ENCODE measurements around the gene RPLP2.

The RPLP2 gene

GRCh38 chr11:850775-851763, 41.3 kb downstream of the RPLP2 start:
- DNase-seq (ENCODE audit: low read depth), result no peak

DNA sequence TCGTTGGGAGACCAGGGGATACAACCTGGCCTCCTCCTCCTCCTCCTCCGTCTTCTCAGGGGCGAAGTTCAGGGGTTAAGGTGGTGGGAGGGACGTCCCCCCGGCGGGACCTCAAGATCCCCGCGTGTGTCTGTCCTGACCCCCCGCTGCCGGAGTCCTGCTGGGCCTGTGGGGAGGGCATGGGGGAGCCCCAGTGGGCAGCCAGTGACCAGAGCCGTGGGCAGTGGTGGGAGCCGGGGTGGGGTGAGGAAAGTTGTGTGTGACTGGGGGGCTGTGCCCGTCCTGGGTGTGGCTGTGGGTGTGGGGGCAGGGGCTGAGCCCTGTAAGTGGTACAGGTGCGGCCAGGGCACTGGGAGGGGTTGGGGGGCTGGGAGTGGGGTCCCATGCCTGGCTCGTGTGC, 43.0 kb downstream of the RPLP2 start:
- no peak for DNase-seq (ENCODE audit: low read depth)

DNA sequence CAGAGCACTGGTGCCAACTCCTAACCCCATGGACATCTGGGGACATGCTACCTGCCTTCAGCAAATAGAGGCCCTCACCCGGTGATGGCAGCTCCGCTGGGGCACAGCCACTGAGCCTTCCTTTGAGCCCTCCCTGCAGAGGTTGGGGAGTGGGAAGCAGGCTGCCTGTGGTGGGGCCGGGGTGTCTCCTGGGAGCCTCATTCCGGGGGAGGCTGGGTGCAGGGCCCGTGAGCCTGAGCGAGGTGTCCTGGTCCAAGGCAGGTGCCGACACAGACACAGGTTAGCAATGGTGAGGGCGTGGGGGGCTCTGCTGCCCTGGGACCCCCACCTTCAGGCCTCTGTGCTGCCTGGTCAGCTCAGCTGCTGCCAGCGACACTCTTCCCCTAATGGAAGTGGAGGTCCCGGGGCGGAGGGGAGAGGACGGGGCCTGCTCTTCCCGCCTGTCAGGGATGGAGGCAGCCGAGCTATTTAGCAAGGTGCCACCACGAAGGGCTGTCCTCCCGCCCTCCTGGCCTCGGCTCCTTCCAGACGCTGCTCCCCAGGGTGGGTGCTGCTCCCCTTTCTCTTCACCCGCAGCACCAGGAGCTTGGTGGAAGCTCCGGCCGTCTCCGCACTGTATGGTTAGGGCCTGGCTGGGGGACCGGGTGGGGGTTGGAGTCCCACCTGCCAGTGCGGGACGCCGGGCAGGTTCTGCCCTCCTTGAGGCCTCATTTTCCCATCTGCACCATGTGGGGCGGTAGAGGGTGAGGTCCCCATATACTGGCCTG, 44.1 kb downstream of the RPLP2 start:
- no peak for DNase-seq (ENCODE audit: low read depth)

GRCh38 chr11:854601-855329, 45.0 kb downstream of the RPLP2 start:
- DNase-seq (ENCODE audit: low read depth), result no peak

DNA sequence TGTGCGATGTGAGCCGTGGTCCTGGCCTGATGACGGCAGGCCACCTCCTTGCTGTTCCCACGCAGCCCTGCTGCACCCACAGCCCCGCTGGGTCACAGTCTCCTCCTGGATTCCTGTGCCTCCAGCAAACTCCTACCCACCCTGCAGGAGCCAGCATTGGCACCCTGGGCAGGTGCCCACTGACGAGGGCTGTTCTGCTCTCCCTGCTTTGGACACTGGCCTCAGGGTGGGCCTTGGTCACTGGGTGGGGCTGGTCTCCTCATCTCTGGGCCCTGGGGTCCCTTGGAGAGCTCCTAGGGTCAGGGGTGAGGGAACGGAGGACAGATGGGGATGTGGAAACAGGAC, 45.5 kb downstream of the RPLP2 start:
- DNase-seq (ENCODE audit: low read depth), result no peak

DNA sequence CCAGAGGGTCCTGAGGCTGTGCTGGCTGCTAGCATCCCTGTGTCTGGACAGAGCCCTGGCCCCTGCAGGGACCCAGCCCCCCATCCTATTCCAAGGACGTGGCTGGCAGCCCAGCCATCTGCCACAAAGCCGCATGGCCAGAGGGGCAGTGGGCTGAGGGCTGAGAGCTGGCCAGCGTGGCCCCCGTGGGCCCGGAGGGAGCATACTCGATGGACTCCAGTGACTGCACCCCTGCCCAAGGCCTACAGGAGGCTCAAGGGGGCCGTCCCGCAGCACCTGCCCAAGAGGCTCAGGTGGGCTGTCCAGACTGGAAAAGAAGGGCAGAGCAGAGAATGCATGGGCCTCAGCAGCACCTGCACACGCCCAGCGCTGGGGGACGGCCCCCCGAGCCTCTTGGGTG, 46.0 kb downstream of the RPLP2 start:
- no peak for DNase-seq (ENCODE audit: low read depth)

- no peak for DNase-seq (ENCODE audit: low read depth)
Observed at GRCh38 chr11:856397-856796, 46.6 kb downstream of the RPLP2 start.

DNA sequence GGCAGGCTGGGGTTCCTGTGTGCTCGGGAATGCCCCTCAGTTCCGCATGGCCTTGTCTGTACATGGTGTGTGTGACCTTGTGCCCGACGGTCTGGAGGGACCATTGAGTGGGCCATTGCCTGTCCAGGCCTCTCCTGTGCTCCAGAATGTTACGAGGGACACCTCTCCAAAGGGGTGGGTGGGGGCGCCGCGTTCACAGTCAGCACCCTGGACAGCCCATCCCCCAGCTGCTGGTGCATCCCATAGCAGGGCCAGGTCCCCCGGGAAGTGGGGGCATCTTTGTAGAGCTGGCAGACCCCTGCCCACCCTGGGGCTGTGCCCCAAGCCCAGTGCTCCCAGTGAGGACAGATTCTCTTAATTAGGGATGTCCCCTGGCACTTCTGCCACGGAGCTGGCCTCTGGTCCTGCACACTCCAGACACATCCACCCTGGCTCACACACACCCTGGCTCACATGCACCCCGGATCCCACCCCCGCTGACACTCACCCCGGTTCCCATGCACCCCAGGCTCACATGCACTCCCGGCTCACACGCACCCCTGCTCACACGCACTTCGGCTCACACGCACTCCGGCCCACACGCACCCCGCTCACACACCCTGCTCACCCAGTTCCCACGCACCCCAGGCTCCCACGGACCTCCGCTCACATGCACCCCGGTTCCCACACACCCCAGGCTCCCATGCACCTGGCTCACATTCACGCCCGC, 48.4 kb downstream of the RPLP2 start:
- DNase-seq (ENCODE audit: low read depth), result no peak

GRCh38 chr11:858762-859339, 49.1 kb downstream of the RPLP2 start:
- DNase-seq (ENCODE audit: low read depth), result no peak

GRCh38 chr11:859394-860131, 49.8 kb downstream of the RPLP2 start:
- DNase-seq (ENCODE audit: low read depth), result peak; percentile 47

DNA sequence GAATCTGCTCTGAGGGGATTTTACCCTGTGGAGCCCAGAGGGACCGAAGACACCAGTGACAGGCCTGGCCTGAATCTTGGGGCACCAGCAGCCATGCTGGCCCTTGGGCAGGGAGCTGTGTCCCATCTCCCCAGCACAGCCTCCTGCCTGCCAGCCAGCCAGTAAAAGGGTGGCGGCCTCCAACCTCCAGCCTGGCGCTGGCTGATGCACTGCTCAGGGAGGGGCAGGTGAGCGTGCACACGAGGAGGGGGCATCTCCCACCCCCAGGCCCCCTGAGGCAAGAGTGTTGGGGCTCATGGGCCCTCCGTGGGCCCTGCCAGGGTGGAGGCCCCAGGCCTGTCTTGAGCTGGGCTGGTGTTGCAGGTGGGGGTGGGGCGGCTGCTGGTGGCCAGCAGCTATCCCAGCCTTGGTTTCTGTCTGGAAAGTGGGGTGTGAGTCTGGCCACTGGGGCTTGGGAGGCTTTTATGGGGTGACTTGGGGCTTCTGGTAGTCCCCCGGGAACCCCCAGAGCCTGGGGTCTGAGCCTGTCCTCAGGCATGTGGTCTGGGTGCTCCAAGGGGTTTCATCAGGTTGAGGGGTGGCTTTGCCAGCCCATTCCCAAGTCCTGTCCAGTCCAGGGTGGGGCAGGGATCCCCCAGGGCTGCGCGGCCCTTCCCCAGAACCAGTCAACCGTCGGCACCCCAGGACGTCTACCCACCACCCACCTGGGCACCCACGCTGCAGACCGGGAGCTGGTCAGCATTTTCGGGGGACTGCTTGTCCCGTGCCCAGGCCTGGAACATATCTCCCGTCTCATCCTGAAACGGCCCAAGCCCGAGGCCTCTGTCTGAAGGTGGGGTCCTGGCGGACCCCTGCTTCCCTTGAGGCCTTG, 50.7 kb downstream of the RPLP2 start:
- DNase-seq (ENCODE audit: low read depth), result no peak

- DNase-seq (ENCODE audit: low read depth), result no peak
Observed at GRCh38 chr11:861105-861479, 51.3 kb downstream of the RPLP2 start.

- no peak for DNase-seq (ENCODE audit: low read depth)
Observed at GRCh38 chr11:862081-862661, 52.4 kb downstream of the RPLP2 start.
